HG02938 (cell line): ENCODE data around the gene ZNF562.
"Not testable (repeated sequence)": the region's sequence is repeated elsewhere in the genome, so short reads cannot be mapped to it uniquely, and the experiment has no call there.

Experiments
- ATAC-seq: cut with Tn5 transposase; IDR thresholded peaks from one replicate; pipeline ENCODE4 v1.9.1; 2021; ENCODE audit warnings: mild to moderate bottlenecking, moderate library complexity; ENCODE audit not compliant: unreplicated experiment

Gene ZNF562

DNA sequence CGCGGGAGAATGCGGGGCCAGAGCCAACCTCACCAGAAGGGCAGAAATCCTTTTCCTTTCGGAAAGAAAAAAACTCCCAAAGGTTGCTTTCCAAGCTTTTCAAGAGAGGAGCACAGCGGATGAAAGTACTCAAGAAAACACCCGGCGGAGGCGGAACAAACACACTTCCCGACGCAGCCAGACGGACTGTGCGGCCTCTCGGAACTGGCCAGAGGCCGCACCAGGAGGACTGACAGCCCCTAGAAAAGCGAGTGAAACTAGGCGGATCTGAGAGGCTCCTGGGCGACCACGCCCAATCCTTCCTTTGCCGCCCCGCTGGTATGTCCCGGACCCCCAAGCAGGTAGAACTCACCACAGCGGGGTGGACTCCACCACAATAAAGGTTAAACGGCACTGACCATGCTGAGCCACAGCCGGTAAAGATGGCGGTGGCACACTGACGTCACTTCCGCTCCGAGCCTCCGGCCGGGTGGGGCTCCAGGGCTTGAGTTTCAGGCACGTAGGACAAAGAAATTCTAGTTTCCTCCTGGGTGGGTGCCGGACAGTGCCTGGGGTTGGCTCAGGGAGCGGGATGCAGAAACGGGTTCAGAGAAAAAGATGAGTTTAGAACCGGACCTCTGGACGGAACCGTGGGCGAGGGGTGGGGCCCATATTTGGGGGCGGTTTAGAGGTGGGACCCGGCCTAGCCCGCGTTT, at the start of gene ZNF562:
Gene ZNF562, minus strand, starts transcription at position 438 of the 695 bp plus-strand sequence. CDS start 14,356 bp downstream, outside the sequence.
- ATAC-seq = peak; percentile 72

DNA sequence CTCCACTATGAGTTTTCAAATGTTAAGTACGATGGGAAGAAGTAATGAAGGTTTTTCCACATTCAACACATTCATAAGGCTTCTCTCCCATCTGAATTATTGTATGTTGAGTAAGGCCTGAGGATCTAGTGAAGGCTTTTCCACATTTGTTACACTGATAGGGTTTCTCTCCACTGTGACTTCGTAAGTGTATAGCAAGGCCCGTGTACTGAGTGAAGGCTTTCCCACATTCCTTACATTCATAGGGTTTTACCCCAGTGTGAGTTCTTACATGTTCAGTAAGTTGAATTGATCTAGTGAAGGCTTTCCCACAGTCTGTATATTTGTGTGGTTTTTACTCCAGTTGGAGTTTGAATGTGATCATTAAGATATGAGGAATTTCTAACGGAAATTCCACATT, 49.3 kb upstream of the ZNF562 start:
- no peak for ATAC-seq

DNA sequence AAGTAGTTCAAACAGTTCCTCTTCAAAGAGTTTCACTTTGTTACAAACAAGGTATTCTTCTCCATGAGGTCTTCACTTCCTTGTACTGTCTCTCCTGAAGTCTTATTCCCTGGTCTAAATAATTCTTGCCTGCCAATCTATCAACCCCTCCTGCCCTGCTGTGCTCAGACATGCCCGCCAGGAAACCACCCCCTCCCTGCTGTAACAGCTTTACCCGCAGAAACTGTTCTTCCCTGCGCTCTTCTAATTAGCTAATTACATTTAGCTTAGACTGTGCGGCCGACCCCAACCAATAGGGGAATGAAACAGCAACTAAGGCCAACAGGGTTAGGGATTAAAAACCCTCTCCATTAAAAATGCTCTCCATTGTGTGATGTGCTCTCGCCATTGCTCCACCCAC, 47.0 kb upstream of the ZNF562 start:
- no peak for ATAC-seq

DNA sequence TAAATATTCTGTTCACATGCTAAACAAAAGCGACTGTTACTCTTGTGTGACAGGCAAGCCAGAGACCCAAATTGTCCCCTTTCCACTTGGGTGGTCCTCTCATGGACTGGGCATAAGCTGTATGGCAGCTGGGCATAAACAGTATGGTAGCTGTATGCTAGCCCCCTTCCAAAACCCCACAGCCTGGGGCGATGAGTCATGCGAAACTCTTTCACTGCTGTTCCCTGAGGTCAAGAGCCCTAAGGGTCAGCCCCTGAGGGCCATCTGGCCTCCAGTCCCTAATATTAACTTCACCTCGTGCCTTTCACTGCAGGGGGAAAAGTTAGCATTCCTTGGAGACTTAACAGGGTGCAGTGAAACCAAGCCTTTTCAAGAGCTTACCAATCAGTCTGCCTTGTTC, 45.6 kb upstream of the ZNF562 start:
- no peak for ATAC-seq

DNA sequence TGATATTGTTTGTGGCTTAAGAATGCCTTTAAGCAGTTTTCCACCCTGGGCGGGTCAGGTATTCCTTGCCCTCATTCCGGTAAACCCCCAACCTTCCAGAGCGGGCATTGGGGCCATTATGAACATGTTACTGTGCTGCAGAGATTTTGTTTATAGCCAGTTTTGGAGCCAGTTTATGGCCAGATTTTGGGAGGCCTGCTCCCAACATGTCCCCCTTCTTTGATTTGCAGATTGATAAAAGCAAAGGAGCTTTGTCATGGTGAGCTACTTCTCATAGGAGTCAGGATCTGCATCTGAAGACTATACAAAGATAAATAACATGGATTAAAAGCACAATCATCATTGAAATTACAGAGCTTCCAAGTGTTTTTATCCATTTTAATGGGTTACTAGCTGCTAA, 36.9 kb upstream of the ZNF562 start:
- ATAC-seq = no peak

DNA sequence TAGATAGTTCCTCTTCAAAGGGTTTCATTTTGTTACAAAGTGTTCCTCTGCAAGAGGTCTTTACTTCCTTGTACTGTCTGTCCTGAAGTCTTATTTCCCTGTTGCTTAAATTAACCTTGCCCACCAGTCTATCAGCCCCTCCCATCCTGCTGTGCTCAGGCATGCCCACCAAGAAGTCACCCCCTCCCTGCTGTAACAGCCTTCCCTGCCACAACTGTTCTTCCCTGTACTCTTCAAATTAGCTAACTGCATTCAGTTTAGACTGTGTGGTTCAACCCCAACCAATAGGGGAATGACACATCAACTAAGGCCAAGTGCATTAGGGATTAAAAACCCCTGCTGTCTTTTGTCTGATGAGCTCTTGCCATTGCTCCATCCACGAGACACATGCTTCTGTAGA, 34.4 kb upstream of the ZNF562 start:
- no peak for ATAC-seq

DNA sequence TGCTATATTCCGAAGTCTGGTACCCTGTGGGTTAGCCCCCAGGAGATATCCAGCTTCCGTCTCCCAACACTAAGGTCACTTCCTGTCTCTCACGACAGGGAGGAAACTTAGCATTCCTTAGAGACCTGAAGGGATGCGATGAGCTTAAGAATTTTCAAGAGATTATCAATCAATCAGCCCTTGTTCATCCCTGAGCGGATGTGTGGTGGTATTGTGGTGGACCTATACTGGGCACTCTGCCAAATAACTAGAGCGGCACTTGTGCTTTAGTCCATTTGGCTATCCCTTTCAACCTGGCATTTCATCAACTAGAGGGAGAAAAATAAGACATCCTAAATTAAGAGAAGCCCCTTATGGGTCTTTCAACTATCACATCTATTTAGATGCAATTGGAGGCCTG, 30.9 kb upstream of the ZNF562 start:
- no peak for ATAC-seq

DNA sequence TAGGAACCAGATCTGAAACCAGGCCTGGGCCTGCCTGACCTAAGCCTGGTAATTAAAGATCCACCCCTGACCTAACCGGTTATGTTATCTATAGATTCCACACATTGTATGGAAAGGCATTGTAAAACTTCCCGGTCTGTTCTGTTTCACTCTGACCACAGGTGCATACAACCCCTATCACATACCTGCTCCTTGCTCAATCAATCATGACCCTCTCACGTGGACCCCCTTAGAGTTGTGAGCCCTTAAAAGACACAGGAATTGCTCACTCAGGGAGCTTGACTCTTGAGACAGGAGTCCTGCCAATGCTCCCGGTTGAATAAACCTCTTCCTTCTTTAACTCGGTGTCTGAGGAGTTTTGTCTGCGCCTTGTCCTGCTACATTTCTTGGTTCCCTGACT, 27.3 kb upstream of the ZNF562 start:
- ATAC-seq = no peak

DNA sequence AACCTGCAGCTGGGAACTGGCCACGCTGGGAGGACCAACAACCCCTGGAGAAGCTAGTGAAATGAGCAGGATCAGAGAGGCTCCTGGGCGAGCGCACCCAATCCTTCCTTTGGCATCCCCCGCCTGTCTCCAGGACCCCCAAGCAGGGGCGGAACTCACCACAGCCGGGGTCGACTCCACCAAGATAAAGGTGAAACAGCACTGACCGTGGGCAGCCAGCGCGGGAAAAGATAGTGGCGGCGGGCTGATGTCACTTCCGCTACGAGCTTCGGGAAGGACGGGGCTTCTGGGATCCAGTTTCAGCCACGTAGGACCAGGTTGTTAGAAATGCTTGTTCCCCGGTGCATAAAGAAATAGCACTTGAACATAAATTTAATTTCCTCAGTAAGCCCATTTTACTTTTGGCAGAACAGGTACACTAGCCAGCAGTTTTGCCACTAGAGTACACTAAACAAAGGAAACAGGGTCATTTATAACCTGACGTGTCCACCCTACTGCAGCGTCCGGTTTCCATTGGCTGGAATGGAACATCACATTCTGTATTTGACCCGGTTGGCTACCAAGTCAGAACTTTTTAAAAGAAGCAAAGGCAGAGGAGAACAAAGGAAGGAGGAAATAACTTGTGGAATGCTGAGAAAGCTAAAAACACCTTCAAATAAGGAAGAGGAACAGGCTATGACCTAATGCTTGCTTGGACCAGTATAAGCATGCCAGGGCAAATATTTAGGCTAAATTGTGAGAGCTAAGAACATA, 25.5 kb upstream of the ZNF562 start:
- no peak for ATAC-seq

DNA sequence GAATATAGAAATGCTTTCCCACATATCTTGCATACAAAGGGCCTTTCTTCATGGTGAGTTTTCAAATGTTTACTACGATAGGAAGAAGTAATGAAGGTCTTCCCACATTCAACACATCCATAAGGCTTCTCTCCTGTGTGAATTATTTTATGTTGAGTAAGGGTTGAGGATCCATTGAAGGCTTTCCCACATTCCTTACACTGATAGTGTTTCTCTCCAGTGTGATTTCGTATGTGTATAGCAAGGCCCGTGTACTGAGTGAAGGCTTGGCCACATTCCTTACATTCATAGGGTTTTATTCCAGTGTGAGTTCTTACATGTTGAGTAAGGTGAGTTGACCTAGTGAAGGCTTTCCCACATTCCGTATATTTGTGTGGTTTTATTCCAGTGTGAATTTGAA, 15.4 kb upstream of the ZNF562 start:
- not testable (repeated sequence) for ATAC-seq

DNA sequence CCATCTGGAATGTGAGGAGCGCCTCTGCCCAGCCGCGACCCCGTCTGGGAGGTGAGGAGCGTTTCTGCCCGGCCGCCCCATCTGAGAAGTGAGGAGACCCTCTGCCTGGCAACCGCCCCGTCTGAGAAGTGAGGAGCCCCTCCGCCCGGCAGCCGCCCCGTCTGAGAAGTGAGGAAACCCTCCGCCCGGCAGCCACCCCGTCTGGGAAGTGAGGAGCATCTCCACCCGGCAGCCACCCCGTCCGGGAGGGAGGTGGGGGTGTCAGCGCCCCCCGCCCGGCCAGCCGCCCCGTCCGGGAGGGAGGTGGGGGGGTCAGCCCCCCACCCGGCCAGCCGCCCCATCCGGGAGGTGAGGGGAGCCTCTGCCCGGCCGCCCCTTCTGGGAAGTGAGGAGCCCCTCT, 5.1 kb upstream of the ZNF562 start:
- ATAC-seq = not testable (repeated sequence)

DNA sequence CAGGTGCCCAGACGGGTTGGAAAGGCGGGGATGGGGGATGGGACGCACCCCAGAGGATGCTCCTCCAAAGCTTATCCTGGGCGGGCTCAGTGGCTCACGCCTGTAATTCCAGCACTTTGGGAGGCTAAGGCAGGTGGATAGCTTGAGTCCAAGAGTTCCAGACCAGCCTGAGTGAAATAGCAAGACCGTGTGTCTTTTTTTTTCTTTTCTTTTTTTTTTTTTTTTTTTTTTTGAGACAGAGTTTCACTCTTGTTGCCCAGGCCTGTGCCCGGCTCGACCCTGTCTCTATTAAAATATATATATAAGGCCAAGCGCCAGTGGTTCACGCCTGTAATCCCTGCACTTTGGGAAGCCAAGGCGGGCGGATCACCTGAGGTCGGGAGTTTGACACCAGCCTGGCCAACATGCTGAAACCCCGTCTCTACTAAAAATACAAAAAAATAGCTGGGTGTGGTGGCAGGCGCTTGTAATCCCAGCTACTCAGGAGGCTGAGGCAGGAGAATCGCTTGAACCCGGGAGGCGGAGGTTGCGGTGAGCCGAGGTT, 530 bp upstream of the ZNF562 start:
- not testable (repeated sequence) for ATAC-seq

DNA sequence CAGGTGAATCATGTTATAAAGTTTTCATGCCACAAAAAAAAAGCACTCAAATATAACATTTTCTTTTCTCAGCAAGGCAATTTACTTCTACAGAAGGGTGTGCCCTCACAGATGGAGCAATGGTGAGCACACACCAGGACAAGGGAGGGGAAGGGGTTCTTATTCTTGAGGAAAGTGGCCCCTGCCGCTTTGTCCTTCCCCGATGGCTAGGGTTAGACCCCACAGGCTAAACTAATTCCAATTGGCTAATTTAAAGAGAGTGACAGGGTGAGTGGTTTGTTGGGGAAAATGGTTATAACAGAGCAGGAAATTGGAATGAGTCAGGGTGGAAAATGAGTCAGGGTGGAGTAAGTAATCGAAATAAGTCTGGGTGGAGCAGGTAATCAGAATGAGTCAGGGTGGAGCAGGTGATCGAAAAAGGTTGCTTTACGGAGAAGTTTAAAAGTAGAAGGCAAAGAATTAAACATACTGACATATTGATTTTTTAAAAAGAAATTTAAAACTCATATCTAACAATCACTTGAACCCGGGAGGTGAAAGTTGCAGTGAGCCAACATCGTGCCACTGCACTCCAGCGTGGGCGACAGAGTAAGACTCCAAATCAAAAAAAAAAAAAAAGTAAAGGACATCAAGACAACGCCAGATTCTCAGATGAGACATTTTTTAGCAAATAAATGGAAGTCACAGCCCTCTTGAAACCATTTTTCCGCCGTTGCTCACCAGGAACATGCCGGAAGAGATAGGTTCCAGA, 813 bp downstream of the ZNF562 start:
- no peak for ATAC-seq

DNA sequence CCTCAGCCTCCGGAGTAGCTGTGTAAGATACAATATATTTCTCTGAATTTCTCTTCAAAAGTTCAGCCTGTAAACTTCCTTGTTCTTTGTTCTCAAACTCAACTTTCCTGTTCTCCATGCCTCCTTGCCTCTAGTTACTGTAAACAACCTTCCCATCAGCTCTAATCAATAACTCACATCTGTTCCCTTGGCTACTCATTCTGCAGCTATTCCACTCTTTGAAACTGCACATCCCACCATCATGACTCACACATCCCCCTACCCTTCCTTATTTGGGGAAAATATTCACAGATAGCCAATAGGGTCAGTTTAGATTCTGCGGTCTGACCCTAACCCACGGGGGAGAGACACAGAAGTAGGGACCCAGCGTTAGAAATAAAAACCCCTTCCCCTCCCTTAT, 2.0 kb downstream of the ZNF562 start:
- ATAC-seq = no peak

DNA sequence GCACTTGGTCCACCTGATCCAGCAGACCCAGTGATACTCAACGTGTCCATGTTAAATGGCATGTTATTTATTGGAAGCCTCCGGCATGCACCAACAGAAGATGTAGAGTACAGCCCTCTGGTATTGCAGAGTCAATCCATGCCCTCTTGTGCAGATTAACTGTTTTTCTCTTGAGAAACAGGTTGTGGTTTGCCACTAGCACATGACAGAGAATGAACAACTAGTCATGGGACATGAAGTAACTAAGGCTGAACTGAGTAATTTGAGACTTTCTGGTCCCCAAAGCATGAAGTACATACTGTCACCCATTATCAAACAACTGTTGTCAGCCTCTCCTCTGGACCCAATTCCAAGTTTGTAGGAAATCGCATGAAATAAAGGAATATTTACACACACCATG, 3.2 kb downstream of the ZNF562 start:
- ATAC-seq = no peak

DNA sequence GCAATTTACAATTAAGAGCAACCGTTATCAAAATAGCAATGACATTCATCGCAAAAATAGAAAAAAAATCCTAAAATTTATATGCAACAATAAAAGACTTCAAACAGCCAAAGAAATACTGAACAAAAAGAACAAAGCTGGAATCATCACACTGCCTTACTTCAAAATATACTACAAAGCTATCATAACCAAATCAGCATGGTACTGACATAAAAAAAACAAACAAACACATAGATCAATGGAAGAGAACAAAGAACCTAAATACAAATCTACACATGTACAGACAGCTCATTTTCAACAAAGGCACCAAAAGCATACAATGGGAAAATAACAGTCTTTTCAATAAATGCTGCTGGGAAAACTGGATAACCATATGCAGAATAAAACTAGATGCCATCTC, 6.4 kb downstream of the ZNF562 start:
- ATAC-seq = no peak

DNA sequence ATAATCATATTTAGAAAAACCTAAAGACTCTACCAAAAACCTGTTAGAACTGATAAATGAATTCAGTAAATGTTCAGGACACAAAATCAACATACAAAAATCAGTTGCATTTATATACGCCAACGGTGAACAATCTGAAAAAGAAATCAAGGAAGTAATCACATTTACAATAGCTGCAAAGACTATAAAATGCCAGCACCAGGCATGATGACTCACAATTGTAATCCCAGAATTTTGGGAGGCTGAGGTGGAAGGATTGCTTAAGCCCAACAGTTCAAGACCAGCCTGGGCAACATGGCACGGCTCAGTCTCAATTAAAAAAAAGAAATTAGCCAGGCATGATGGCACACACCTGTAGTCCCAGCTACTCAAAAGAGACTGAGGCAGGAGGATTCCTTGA, 7.0 kb downstream of the ZNF562 start:
- no peak for ATAC-seq

DNA sequence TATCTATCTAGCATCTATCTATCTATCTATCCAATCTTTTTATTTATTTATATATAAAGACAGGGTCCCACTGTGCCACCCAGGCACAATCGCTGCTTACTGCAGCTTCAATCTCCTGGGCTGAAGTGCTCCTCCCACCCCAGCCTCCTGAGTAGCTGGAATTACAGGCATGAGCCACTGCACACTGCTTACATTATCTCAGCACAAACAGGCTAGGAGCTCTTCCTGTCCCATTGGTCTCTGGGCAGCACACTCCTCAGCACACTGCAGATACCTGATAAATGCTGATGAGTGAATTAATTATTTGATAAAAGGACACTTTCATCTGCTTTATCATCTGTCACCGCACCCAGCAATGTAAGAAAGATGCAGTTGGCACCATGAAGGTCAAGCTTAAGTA, 16.1 kb downstream of the ZNF562 start:
- no peak for ATAC-seq

DNA sequence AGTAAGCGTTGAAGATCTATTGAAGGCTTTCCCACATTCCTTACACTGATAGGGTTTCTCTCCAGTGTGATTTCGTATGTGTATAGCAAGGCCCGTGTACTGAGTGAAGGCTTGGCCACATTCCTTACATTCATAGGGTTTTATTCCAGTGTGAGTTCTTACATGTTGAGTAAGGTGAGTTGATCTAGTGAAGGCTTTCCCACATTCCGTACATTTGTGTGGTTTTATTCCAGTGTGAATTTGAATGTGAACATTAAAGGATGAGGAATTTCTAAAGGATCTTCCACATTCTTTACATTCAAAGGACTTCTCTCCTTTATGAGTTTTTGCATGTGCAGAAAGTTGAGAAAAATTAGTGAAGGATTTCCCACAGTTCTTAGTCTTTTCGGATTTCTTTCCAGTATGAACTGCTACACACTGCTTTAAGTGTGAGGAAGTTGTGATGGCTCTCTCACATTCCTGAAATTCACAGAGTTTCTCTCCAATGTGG, 21.8 kb downstream of the ZNF562 start:
- ATAC-seq = not testable (repeated sequence)

DNA sequence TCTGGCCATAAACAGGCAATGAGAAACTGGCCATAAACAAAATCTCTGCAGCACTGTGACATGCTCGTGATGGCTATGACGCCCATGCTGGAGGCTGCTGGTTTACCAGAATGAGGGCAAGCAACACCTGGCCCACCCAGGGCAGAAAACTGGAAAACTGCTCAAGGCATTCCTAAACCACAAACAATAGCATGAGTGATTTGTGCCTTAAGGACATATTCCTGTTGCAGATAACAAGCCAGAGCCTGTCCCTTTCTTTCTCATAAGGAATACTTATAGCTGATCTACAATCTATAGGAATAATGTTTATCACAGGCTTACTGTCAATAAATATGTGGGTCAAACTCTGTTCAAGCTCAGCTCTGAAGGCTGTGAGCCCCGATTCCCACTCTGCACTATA, 23.4 kb downstream of the ZNF562 start:
- ATAC-seq = not testable (repeated sequence)

DNA sequence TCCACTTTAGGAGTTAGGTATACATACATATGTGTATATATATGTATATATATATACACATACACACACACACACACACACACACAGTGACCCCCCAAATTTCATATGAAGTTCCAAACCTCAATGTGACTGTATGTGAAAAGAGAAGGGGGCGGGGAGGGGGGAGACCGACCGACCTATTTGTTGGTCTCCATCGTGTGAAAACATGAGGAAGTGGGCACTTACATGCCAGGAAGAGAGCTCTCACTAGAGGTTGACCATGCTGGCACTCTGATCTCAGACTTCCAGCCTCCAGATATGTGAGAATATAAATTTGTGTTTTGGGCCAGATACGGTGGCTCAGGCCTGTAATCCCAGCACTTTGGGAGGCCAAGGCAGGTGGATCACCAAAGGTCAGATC, 24.6 kb downstream of the ZNF562 start:
- no peak for ATAC-seq
